Renal cortex interstitium (tissue), 11 donors: ENCODE data around the gene SFPQ. TPM values are rescaled to one million over a fixed set of nuclear protein-coding genes. Genes with fewer than 3 reads are reported as not detected.

Experiments
- DNase-seq, 11 donors: peaks; one replicate each; pipeline ENCODE4 v3.0.0-alpha.2; 2013; ENCODE audit warnings: low read depth in 9 of 11, low spot score in 4 of 11; ENCODE audit errors: extremely low read depth in 1 of 11
- polyA plus RNA-seq, 3 donors: library from polyadenylated mRNA; unstranded; fragments of 120-200 nt; gene quantifications; one replicate each; pipeline ENCODE4 v1.2.1, GENCODE V29; 2013; ENCODE audit not compliant: insufficient read length in 3 of 3

The SFPQ gene
- polyA plus RNA-seq, 3 donors: 682 to 883 (median 807) TPM

GRCh38 chr1:35210321-35211119 lies 17.6 kb upstream of the SFPQ start:
- no peak for DNase-seq

DNA sequence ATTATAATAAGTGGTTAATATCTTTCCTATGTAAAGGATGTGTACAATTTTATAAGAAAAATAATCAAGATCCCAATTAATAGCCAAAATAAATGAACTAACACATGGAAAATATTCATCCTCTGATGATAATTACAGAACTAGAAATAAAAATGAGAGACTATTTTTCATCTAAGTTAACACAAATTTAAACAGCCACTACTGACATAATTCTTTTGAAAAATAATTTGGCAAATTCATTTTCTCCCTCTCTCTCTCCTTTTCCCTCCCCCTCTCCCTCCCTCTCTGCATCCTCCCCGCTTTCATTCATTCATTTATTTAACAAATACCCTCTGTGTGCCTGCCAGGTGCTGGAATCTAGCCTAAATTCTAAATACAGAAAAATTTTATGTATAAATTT lies 10.3 kb upstream of the SFPQ start:
- DNase-seq: no peak

- peak in 10 of 11 donors; percentile 59 to 85 (median 76) for DNase-seq
Measured at GRCh38 chr1:35202048-35202719, 9.2 kb upstream of the SFPQ start.

DNA sequence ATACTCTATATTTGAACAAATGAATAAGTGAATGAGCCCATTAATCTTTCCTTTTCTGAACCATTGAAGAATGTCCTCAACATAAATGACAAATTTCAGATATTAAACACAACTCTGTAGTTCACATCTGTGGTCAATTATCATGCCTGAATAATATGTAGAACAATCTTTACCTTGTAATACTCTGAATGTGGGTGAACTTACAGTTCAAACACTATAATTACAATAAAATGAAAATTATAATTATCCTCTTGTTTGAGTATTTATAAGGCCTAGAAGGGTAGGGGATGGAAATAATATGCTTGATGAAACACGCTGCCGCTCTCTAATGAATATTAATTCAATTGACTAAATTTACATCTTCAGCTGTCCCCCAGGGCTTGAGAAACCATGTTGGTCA lies 8.7 kb upstream of the SFPQ start:
- DNase-seq: no peak

GRCh38 chr1:35192056-35192852 lies 691 bp downstream of the SFPQ start:
- peak in 10 of 11 donors; percentile 67 to 89 (median 80) for DNase-seq

- DNase-seq: no peak
Measured at GRCh38 chr1:35191429-35192055, 1.4 kb downstream of the SFPQ start.

- DNase-seq: no peak
Measured at GRCh38 chr1:35190784-35191183, 2.2 kb downstream of the SFPQ start.

- DNase-seq: no peak
Measured at GRCh38 chr1:35188578-35189392, 4.2 kb downstream of the SFPQ start.

DNA sequence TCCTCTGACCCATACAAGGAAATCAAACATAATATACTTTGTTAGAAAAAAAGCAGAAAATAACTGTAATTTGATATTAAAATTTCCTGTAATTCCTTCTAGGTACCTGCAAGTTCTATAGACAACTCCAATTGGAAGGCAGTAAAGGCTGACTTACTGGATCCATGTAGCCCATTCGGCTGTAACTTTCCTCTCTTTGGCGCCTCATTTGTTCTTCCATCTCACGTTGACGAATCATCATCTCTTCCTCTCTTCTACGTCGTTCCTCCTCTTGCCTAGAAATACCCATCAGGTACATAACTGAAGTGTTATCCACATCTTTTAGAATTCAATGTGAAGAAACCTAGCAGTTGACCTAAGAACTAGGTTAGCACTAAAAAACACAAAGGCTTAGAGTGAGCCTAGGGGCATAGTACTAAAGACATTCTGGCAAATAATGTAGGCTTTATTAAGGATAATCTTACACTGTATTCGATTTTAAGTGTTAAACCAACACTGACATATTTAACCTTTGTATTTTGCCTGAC lies 5.1 kb downstream of the SFPQ start:
- DNase-seq: no peak

DNA sequence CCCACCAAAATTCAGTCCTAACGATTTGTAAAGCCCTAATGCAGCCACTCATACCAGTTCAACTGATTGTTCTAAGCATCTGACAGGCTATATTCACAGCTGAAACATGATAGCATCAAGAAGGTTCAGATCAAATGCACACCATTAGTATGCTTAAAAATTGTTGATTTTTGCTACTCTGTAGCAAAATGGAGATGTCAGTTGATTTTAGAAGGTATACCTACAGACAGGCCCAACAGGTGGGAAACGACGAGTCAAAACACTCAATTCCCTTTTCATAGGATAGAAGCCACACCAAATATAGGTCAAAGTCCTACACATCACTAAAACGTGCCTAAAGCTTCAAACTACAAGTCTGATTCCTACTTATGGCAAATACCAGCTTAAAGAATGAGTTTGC lies 6.7 kb downstream of the SFPQ start:
- DNase-seq: no peak

GRCh38 chr1:35185200-35185599 lies 7.7 kb downstream of the SFPQ start:
- DNase-seq: no peak

DNA sequence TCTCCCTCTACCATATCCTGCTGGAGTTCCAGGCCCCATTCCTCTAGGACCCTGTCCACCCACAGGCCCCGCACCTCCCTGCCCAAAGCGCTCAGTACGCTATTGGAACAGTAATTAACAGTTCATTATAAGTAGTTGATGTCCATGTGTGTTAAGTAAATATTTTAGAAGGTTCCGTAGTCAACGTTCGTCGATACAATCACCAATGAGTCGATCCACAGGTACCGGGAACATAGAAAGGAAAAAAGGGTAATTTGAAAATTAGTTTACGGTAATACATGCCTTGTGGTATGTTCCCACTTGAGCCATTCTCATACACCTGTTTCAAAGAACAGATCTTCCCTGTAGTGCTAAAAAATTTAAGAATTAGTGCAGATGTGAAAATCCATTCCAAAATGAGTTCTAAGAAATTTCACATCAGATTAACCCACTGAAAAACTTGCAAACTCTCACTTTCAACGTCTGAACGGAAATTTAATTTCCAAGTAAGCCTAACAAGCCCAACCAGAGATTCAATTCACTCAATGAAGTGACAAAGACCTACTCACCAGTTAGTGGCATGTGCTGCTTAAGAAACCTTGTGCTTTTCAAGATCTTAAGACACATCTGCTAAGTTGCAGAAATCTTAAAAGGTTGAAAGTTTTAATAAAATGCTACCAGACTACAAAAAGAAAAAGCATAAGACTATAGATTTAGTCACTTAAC lies 8.3 kb downstream of the SFPQ start:
- DNase-seq: no peak

DNA sequence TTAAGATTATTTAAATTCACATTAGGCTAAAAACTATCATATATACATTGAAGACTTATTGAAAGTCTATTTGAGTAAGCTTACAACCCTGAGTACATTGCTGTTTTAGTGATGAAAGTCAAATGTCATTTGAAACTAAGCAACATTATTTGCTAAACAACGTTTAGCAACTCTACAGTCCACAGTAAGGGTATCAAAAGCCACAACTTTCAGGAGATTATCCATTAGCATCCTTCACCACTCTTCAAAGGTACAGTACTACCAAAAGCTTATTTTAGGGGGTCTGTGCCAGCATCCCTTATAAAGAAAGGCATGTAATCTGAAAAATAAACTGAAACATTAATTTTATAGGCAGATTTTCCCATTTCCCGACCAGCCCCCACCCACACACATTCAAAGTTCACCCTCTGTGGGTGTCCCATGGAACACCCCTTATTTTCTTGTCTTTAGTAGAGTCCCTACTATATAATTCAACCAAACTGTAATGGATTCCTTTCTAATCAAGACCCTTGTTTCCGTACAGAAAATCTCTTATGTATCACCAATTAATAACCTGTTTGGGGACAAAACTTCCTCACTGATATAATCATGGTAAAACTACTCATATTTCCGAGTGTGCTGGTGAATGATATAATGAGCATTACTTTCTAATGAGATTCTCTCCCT lies 11.0 kb downstream of the SFPQ start:
- no peak for DNase-seq

GRCh38 chr1:35180776-35181374 lies 12.1 kb downstream of the SFPQ start:
- DNase-seq: no peak

GRCh38 chr1:35179908-35180307 lies 13.0 kb downstream of the SFPQ start:
- DNase-seq: no peak

DNA sequence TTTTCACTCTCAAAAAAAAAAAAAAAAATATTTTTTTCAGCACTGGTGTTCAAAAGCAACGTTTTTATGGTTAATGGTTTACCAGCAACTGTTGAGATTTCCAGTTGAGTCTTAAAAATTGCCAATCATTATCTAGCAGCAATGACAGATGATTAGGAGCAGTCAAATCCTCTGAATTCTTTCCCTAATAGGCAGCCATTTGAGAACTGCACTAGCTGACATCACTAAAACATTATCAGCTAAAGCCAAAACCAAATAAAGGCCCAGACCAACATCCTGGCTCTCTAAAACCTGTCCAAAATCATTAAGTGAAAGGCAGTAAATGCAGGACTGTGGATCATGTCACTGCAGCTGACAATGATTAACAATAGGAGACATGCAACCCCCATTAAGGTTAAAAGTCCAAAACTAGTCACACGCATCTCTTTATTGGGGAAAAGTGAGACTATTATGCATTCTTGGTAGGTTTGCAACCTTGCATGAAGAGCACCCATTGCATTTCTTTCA lies 14.0 kb downstream of the SFPQ start:
- no peak for DNase-seq

DNA sequence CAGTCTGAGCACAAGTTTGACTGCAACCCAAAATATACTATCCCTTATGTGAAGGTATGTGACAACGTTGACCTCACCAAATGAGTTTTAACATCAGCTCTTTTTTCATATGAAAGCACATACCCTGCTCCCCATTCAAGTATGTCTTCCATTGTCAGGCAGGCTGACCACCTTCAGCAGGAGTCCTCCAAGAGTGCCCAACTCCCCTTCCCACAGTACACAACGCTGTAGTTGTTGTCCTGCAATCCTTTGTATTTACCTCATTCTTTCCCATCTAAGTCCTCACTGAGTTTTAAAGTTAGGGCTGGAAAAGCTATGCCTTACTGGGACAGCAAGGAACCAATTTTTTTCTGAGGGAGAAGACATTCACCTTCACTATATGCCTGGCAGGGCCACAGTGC lies 14.7 kb downstream of the SFPQ start:
- DNase-seq: no peak
